Measurements from ENCODE around the gene DDX21.
"Not testable (repeated sequence)": the region's sequence is repeated elsewhere in the genome, so short reads cannot be mapped to it uniquely, and the experiment has no call there.

The DDX21 gene

GRCh38 chr10:68955832-68956532, at the start of gene DDX21:
Gene DDX21, plus strand, starts transcription at chr10:68956170. Its CDS starts 56 bp downstream, at chr10:68956226.
- peak; percentile 91 for DNase-seq (ENCODE audit: low spot score)

GRCh38 chr10:68924593-68924992, 31.4 kb upstream of the DDX21 start:
- no peak for DNase-seq (ENCODE audit: low spot score)

GRCh38 chr10:68925489-68925888, 30.5 kb upstream of the DDX21 start:
- DNase-seq (ENCODE audit: low spot score) = no peak

GRCh38 chr10:68929157-68929556, 26.8 kb upstream of the DDX21 start:
- not testable (repeated sequence) for DNase-seq (ENCODE audit: low spot score)

GRCh38 chr10:68929888-68930287, 26.1 kb upstream of the DDX21 start:
- DNase-seq (ENCODE audit: low spot score) = not testable (repeated sequence)

GRCh38 chr10:68932860-68933259, 23.1 kb upstream of the DDX21 start:
- DNase-seq (ENCODE audit: low spot score) = not testable (repeated sequence)

- DNase-seq (ENCODE audit: low spot score) = no peak
Measured at GRCh38 chr10:68934994-68935393, 21.0 kb upstream of the DDX21 start.

- DNase-seq (ENCODE audit: low spot score) = no peak
Measured at GRCh38 chr10:68938117-68938516, 17.9 kb upstream of the DDX21 start.

- no peak for DNase-seq (ENCODE audit: low spot score)
Measured at GRCh38 chr10:68938884-68939283, 17.1 kb upstream of the DDX21 start.

GRCh38 chr10:68940917-68941316, 15.1 kb upstream of the DDX21 start:
- not testable (repeated sequence) for DNase-seq (ENCODE audit: low spot score)

- no peak for DNase-seq (ENCODE audit: low spot score)
Measured at GRCh38 chr10:68950598-68950997, 5.4 kb upstream of the DDX21 start.

- DNase-seq (ENCODE audit: low spot score) = no peak
Measured at GRCh38 chr10:68954904-68955303, 1.1 kb upstream of the DDX21 start.

GRCh38 chr10:68955355-68955831, 577 bp upstream of the DDX21 start:
- no peak for DNase-seq (ENCODE audit: low spot score)

- DNase-seq (ENCODE audit: low spot score) = no peak
Measured at GRCh38 chr10:68957284-68957615, 1.3 kb downstream of the DDX21 start.

GRCh38 chr10:68957654-68958053, 1.7 kb downstream of the DDX21 start:
- DNase-seq (ENCODE audit: low spot score) = no peak

- DNase-seq (ENCODE audit: low spot score) = no peak
Measured at GRCh38 chr10:68959695-68960527, 3.9 kb downstream of the DDX21 start.

- no peak for DNase-seq (ENCODE audit: low spot score)
Measured at GRCh38 chr10:68963151-68963550, 7.2 kb downstream of the DDX21 start.

- no peak for DNase-seq (ENCODE audit: low spot score)
Measured at GRCh38 chr10:68973975-68974374, 18.0 kb downstream of the DDX21 start.

GRCh38 chr10:68975936-68976473, 20.0 kb downstream of the DDX21 start:
- not testable (repeated sequence) for DNase-seq (ENCODE audit: low spot score)

GRCh38 chr10:68979738-68980137, 23.8 kb downstream of the DDX21 start:
- not testable (repeated sequence) for DNase-seq (ENCODE audit: low spot score)

GRCh38 chr10:68981074-68981473, 25.1 kb downstream of the DDX21 start:
- no peak for DNase-seq (ENCODE audit: low spot score)

- DNase-seq (ENCODE audit: low spot score) = no peak
Measured at GRCh38 chr10:68982389-68982788, 26.4 kb downstream of the DDX21 start.

GRCh38 chr10:68987611-68988010, 31.6 kb downstream of the DDX21 start:
- DNase-seq (ENCODE audit: low spot score) = no peak

Measured in globus pallidus (tissue), 1 donor.